ENCODE data around the gene ARFIP1. TPM values are rescaled to one million over a fixed set of nuclear protein-coding genes. Genes with fewer than 3 reads are reported as not detected.

The ARFIP1 gene
- polyA plus RNA-seq, 3 donors: 11.7 to 28.4 (median 27.2) TPM

DNA sequence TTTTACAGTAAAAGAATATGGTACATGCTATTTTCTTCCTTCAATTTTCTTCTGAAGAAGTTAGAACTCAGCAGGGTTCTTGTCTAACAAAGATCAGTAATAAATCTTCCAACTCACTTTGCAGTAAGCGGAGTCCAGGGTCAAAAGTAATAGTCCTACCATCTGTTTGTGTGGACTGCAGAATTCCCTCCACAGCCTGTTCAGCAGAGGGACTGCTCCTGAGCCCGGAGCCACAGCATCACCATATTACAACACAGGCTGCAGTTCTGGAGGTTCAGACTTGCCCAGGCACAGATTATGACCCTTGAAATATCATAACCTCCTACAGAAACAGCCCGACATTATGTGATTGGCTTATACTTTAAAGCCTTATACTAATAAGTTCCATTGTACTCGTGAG is 166.7 kb downstream of the ARFIP1 start:
- Mint-ChIP-seq H3K27ac (no peak overlapping the region), H3K36me3 (no peaks in the 10 kb centered on the region), H3K9me3 (peaks cover 0 to 2% (median 0%) of the 10 kb centered on the region in 7 donors), H3K4me1 (no peaks in the 10 kb centered on the region), H3K4me3 (no peak overlapping the region), H3K27me3 (ENCODE audit: low read depth in 3 of 3) (peaks cover 7 to 26% (median 12%) of the 10 kb centered on the region in 3 donors)
- TF ChIP-seq, protein P1, sequence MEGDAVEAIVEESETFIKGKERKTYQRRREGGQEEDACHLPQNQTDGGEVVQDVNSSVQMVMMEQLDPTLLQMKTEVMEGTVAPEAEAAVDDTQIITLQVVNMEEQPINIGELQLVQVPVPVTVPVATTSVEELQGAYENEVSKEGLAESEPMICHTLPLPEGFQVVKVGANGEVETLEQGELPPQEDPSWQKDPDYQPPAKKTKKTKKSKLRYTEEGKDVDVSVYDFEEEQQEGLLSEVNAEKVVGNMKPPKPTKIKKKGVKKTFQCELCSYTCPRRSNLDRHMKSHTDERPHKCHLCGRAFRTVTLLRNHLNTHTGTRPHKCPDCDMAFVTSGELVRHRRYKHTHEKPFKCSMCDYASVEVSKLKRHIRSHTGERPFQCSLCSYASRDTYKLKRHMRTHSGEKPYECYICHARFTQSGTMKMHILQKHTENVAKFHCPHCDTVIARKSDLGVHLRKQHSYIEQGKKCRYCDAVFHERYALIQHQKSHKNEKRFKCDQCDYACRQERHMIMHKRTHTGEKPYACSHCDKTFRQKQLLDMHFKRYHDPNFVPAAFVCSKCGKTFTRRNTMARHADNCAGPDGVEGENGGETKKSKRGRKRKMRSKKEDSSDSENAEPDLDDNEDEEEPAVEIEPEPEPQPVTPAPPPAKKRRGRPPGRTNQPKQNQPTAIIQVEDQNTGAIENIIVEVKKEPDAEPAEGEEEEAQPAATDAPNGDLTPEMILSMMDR (IDR thresholded peaks at IDR 0.05): no peak
- intact Hi-C loops (cut with micrococcal nuclease): no loop called here
- no peaks in the 10 kb centered on the region for H3K9me3 ChIP-seq (replicated peaks in 1 of 2; ENCODE audit: control insufficient read depth in 1 of 2, insufficient read depth in 1 of 2, low read length in 2 of 2)
- DNase-seq: no peak
- no peak overlapping the region for H3K9ac ChIP-seq (ENCODE audit: insufficient read depth, low read length, poor library complexity, severe bottlenecking)
- WGBS (ENCODE audit: insufficient coverage): 83% methylated on average over 1 of the region's 4 CpGs
- no peak overlapping the region for H3K4me2 ChIP-seq (replicated peaks; ENCODE audit: extremely low read depth, low read length, poor library complexity, severe bottlenecking)
- H3K4me3 ChIP-seq (replicated peaks in 1 of 3; ENCODE audit: low read depth in 2 of 3, low read length in 3 of 3): no peak overlapping the region
- H4K20me1 ChIP-seq (ENCODE audit: insufficient read depth, low read length): no peaks in the 10 kb centered on the region
- H3K27ac ChIP-seq (ENCODE audit: low read depth in 1 of 2, low read length in 2 of 2): no peak overlapping the region
- peaks cover 6 to 8% of the 10 kb centered on the region in 2 donors for H3K27me3 ChIP-seq (ENCODE audit: control insufficient read depth in 2 of 2, insufficient read depth in 2 of 2, low read length in 2 of 2)
- H2AFZ ChIP-seq (ENCODE audit: insufficient read depth, low read depth, low read length, poor library complexity, severe bottlenecking): no peak overlapping the region
- no peaks in the 10 kb centered on the region for H3K4me1 ChIP-seq (ENCODE audit: control insufficient read depth in 1 of 2, insufficient read depth in 2 of 2, low read length in 2 of 2)
- H3K79me2 ChIP-seq (ENCODE audit: insufficient read depth, low read length): no peaks in the 10 kb centered on the region
- H3K36me3 ChIP-seq (replicated peaks in 1 of 2; ENCODE audit: control insufficient read depth in 1 of 2, insufficient read depth in 2 of 2, low read length in 2 of 2): no peaks in the 10 kb centered on the region

DNA sequence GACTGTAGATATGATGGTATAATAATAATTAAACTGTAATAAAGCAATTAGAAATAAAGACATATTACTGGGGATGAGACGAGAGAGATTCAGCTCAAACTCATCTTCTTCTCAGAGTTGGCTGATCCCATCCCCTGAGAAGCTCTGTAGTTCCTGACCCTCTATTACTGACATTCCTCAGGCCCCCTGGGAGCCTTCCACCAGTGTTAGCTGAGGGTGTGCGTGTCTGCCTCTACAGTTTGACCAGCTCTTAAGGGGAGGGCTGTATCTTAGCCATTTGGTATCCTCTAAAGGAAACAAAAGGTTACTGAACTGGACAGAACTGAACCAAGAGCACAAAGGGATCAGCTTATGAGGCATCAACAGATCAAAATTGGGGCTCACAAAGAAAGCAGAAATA is 167.6 kb downstream of the ARFIP1 start:
- no peak overlapping the region for H3K27ac Mint-ChIP-seq
- H2AFZ ChIP-seq (ENCODE audit: insufficient read depth, low read depth, low read length, poor library complexity, severe bottlenecking): no peak overlapping the region
- no peak overlapping the region for H3K9ac ChIP-seq (ENCODE audit: insufficient read depth, low read length, poor library complexity, severe bottlenecking)
- no peak for DNase-seq
- no peaks in the 10 kb centered on the region for H3K79me2 ChIP-seq (ENCODE audit: insufficient read depth, low read length)
- intact Hi-C loops (cut with micrococcal nuclease): no loop called here
- H3K4me3 Mint-ChIP-seq: no peak overlapping the region
- H3K9me3 Mint-ChIP-seq: peaks cover 0 to 2% (median 0%) of the 10 kb centered on the region in 7 donors
- no peaks in the 10 kb centered on the region for H3K9me3 ChIP-seq (replicated peaks in 1 of 2; ENCODE audit: control insufficient read depth in 1 of 2, insufficient read depth in 1 of 2, low read length in 2 of 2)
- H3K4me2 ChIP-seq (replicated peaks; ENCODE audit: extremely low read depth, low read length, poor library complexity, severe bottlenecking): no peak overlapping the region
- no CpG with 5 or more reads among the region's 2 CpGs for WGBS (ENCODE audit: insufficient coverage)
- H3K36me3 Mint-ChIP-seq: no peaks in the 10 kb centered on the region
- H3K27ac ChIP-seq (ENCODE audit: low read depth in 1 of 2, low read length in 2 of 2): no peak overlapping the region
- peaks cover 7 to 19% (median 10%) of the 10 kb centered on the region in 3 donors for H3K27me3 Mint-ChIP-seq (ENCODE audit: low read depth in 3 of 3)
- H4K20me1 ChIP-seq (ENCODE audit: insufficient read depth, low read length): no peaks in the 10 kb centered on the region
- no peaks in the 10 kb centered on the region for H3K4me1 ChIP-seq (ENCODE audit: control insufficient read depth in 1 of 2, insufficient read depth in 2 of 2, low read length in 2 of 2)
- H3K4me3 ChIP-seq (replicated peaks in 1 of 3; ENCODE audit: low read depth in 2 of 3, low read length in 3 of 3): no peak overlapping the region
- no peaks in the 10 kb centered on the region for H3K36me3 ChIP-seq (replicated peaks in 1 of 2; ENCODE audit: control insufficient read depth in 1 of 2, insufficient read depth in 2 of 2, low read length in 2 of 2)
- TF ChIP-seq, protein P1 (IDR thresholded peaks at IDR 0.05): no peak
- H3K4me1 Mint-ChIP-seq: no peaks in the 10 kb centered on the region
- H3K27me3 ChIP-seq (ENCODE audit: control insufficient read depth in 2 of 2, insufficient read depth in 2 of 2, low read length in 2 of 2): peaks cover 0 to 2% of the 10 kb centered on the region in 2 donors
